Sciatic nerve (tissue), 2 donors: Measurements from ENCODE around the gene GAK. TPM values are rescaled to one million over a fixed set of nuclear protein-coding genes. Genes with fewer than 3 reads are reported as not detected.
A peak's percentile ranks its signal among the peaks of the same experiment; 100 is the strongest.

Source experiments
- ATAC-seq: fragments of 200-7000 bp; cut with Tn5 transposase; one replicate; pipeline ENCODE4 v1.9.1; 2020; ENCODE audit warnings: mild to moderate bottlenecking, moderate library complexity
- DNase-seq: peaks from one replicate; pipeline ENCODE4 v3.0.0-alpha.2; 2020; ENCODE audit warnings: low spot score
- intact Hi-C: fragments of 100-400 bp; cut with DNase I; formaldehyde crosslinking; loops from one replicate; pipeline ENCODE4 v1.14.2; 2022
- total RNA-seq: library from RNA; stranded (reverse); fragmentation: NEBNext Ultra II Directional; extraction: Animal tissue kit (Norgen Biotek cat#: 25700); gene quantifications from one replicate; pipeline ENCODE4 v1.2.1, GENCODE V29; 2021
- donor health status: DM: no; HTN: no; CAD: no.
- donor health status: DM: no; HTN: no; CAD: no.

GAK gene
- total RNA-seq, 1 donor from 2014 or later, result 96.6 TPM

GRCh38 chr4:882646-883045 is 49.5 kb downstream of the GAK start:
- intact Hi-C loops, result no loop called here
- DNase-seq (no peak), ATAC-seq (no peak)

- DNase-seq, result no peak
- intact Hi-C loops, result no loop called here
These were observed 50.4 kb downstream of the GAK start for GRCh38 chr4:881709-882108.

GRCh38 chr4:880684-881405 is 51.3 kb downstream of the GAK start:
- intact Hi-C loops, result no loop called here
- DNase-seq (no peak), ATAC-seq (no peak)

More at GRCh38 chr4:881709-882108, 50.4 kb downstream of the GAK start:
- ATAC-seq, result no peak

- intact Hi-C loops, result no loop called here
- no peak for ATAC-seq
- no peak for DNase-seq
These were observed 52.4 kb downstream of the GAK start for GRCh38 chr4:879729-880077.

- DNase-seq (no peak), ATAC-seq (no peak)
- intact Hi-C loops, result no loop called here
These were observed 53.1 kb downstream of the GAK start for GRCh38 chr4:878796-879728.

- no peak for DNase-seq
- ATAC-seq, result no peak
- intact Hi-C loops, result no loop called here
These were observed 54.6 kb downstream of the GAK start for GRCh38 chr4:877502-877901.

- no peak for DNase-seq
- intact Hi-C loops, result no loop called here
- ATAC-seq, result no peak
These were observed 55.3 kb downstream of the GAK start for GRCh38 chr4:876780-877179.

GRCh38 chr4:875818-876423 is 56.2 kb downstream of the GAK start:
- ATAC-seq (no peak), DNase-seq (no peak)
- intact Hi-C loops, result no loop called here

GRCh38 chr4:874971-875817 is 56.9 kb downstream of the GAK start:
- intact Hi-C loops, result no loop called here
- ATAC-seq (no peak), DNase-seq (no peak)

GRCh38 chr4:874056-874455 is 58.1 kb downstream of the GAK start:
- ATAC-seq (no peak), DNase-seq (no peak)
- intact Hi-C loops, result no loop called here

GRCh38 chr4:872241-872981 is 59.7 kb downstream of the GAK start:
- intact Hi-C loops, result no loop called here
- peak; percentile 35 for ATAC-seq
- no peak for DNase-seq

GRCh38 chr4:871484-871883 is 60.6 kb downstream of the GAK start:
- no peak for ATAC-seq
- no peak for DNase-seq
- intact Hi-C loops, result no loop called here

- intact Hi-C loops, result no loop called here
- peak; percentile 14 for ATAC-seq
- no peak for DNase-seq
These were observed 61.2 kb downstream of the GAK start for GRCh38 chr4:870951-871350.

GRCh38 chr4:869776-870175 is 62.3 kb downstream of the GAK start:
- DNase-seq (no peak), ATAC-seq (no peak)
- intact Hi-C loops, result no loop called here

- no peak for DNase-seq
- no peak for ATAC-seq
- intact Hi-C loops, result no loop called here
These were observed 63.7 kb downstream of the GAK start for GRCh38 chr4:868421-868820.

GRCh38 chr4:867526-868250 is 64.4 kb downstream of the GAK start:
- ATAC-seq (no peak), DNase-seq (no peak)
- intact Hi-C loops, result no loop called here

GRCh38 chr4:866761-867390 is 65.2 kb downstream of the GAK start:
- intact Hi-C loops, result no loop called here
- DNase-seq, result no peak
- no peak for ATAC-seq
